Measurements from ENCODE around the gene ZNF487. TPM values are rescaled to one million over a fixed set of nuclear protein-coding genes. Genes with fewer than 3 reads are reported as not detected.
A peak's percentile ranks its signal among the peaks of the same experiment; 100 is the strongest.
"Not testable (repeated sequence)": the region's sequence is repeated elsewhere in the genome, so short reads cannot be mapped to it uniquely, and the experiment has no call there.

Gene ZNF487
- total and polyA plus RNA-seq, 2 experiments from 2014 or later: 8.1 to 8.9 TPM

GRCh38 chr10:43421201-43421507 lies 15.8 kb upstream of the ZNF487 start:
- Histone ChIP-seq H2AFZ (peak overlapping the region; percentile 90), H3K79me2 (no peaks in the 10 kb centered on the region), H3K36me3 (replicated peaks; ENCODE audit: insufficient read depth, low read depth) (no peaks in the 10 kb centered on the region), H3K4me3 (peak overlapping the region; percentile 20), H3K4me2 (peak overlapping the region; percentile 88), H3K9me3 (ENCODE audit: low read depth) (no peaks in the 10 kb centered on the region), H3K4me1 (ENCODE audit: insufficient read depth) (peaks cover 14% of the 10 kb centered on the region), H4K20me1 (ENCODE audit: insufficient read depth, poor library complexity, severe bottlenecking) (no peaks in the 10 kb centered on the region), H3K9me2 (replicated peaks; ENCODE audit: insufficient read depth) (no peaks in the 10 kb centered on the region), H3K27me3 (no peaks in the 10 kb centered on the region), H3K27ac (peak overlapping the region; percentile 99)
- WGBS (ENCODE audit: low lambda C conversion rate, missing lambda C conversion rate): 39% methylated on average over 4 of the region's 4 CpGs
- TF ChIP-seq, protein P1, sequence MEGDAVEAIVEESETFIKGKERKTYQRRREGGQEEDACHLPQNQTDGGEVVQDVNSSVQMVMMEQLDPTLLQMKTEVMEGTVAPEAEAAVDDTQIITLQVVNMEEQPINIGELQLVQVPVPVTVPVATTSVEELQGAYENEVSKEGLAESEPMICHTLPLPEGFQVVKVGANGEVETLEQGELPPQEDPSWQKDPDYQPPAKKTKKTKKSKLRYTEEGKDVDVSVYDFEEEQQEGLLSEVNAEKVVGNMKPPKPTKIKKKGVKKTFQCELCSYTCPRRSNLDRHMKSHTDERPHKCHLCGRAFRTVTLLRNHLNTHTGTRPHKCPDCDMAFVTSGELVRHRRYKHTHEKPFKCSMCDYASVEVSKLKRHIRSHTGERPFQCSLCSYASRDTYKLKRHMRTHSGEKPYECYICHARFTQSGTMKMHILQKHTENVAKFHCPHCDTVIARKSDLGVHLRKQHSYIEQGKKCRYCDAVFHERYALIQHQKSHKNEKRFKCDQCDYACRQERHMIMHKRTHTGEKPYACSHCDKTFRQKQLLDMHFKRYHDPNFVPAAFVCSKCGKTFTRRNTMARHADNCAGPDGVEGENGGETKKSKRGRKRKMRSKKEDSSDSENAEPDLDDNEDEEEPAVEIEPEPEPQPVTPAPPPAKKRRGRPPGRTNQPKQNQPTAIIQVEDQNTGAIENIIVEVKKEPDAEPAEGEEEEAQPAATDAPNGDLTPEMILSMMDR (IDR thresholded peaks at IDR 0.05; ENCODE audit: poor library complexity): no peak
- no peak for TF ChIP-seq EZH2phosphoT487 (IDR thresholded peaks at IDR 0.05; ENCODE audit: low read depth, severe bottlenecking, unreplicated experiment)
- no peak for DNase-seq (ENCODE audit: low spot score)

- no peaks in the 10 kb centered on the region for H3K9me2 ChIP-seq (replicated peaks; ENCODE audit: insufficient read depth)
- H3K9me3 ChIP-seq (ENCODE audit: low read depth): no peaks in the 10 kb centered on the region
- H3K4me2 ChIP-seq: peak overlapping the region; percentile 88
- H4K20me1 ChIP-seq (ENCODE audit: insufficient read depth, poor library complexity, severe bottlenecking): no peaks in the 10 kb centered on the region
- WGBS (ENCODE audit: low lambda C conversion rate, missing lambda C conversion rate): 95% methylated on average over 6 of the region's 6 CpGs
- peaks cover 14% of the 10 kb centered on the region for H3K4me1 ChIP-seq (ENCODE audit: insufficient read depth)
- TF ChIP-seq EZH2phosphoT487 (IDR thresholded peaks at IDR 0.05; ENCODE audit: low read depth, severe bottlenecking, unreplicated experiment) (no peak), EZH2 (IDR thresholded peaks at IDR 0.05; ENCODE audit: borderline replicate concordance) (no peak)
- TF ChIP-seq, protein P1 (IDR thresholded peaks at IDR 0.05; ENCODE audit: poor library complexity): no peak
- no peaks in the 10 kb centered on the region for H3K79me2 ChIP-seq
- no peaks in the 10 kb centered on the region for H3K36me3 ChIP-seq (replicated peaks; ENCODE audit: insufficient read depth, low read depth)
- no peaks in the 10 kb centered on the region for H3K27me3 ChIP-seq
- no peak for DNase-seq (ENCODE audit: low spot score)
- H3K4me3 ChIP-seq: no peak overlapping the region
- peak overlapping the region; percentile 99 for H3K27ac ChIP-seq
- H2AFZ ChIP-seq: no peak overlapping the region
These were observed 15.4 kb upstream of the ZNF487 start for GRCh38 chr10:43421519-43421918.

- not testable (repeated sequence) for H4K20me1 ChIP-seq (ENCODE audit: insufficient read depth, poor library complexity, severe bottlenecking); H2AFZ ChIP-seq; H3K4me2 ChIP-seq; H3K27me3 ChIP-seq; H3K79me2 ChIP-seq; H3K9me2 ChIP-seq (replicated peaks; ENCODE audit: insufficient read depth); H3K4me3 ChIP-seq; H3K36me3 ChIP-seq (replicated peaks; ENCODE audit: insufficient read depth, low read depth); H3K9me3 ChIP-seq (ENCODE audit: low read depth); DNase-seq (ENCODE audit: low spot score)
- 81% methylated on average over 4 of the region's 4 CpGs for WGBS (ENCODE audit: low lambda C conversion rate, missing lambda C conversion rate)
- peaks cover 14% of the 10 kb centered on the region for H3K4me1 ChIP-seq (ENCODE audit: insufficient read depth)
- peak overlapping the region; percentile 99 for H3K27ac ChIP-seq
These were observed 15.0 kb upstream of the ZNF487 start for GRCh38 chr10:43421944-43422343.

- H3K36me3 ChIP-seq (replicated peaks; ENCODE audit: insufficient read depth, low read depth): no peaks in the 10 kb centered on the region
- H3K9me2 ChIP-seq (replicated peaks; ENCODE audit: insufficient read depth): no peaks in the 10 kb centered on the region
- H3K27ac ChIP-seq: no peak overlapping the region
- DNase-seq (ENCODE audit: low spot score): no peak
- no peak overlapping the region for H2AFZ ChIP-seq
- H3K27me3 ChIP-seq: no peaks in the 10 kb centered on the region
- H3K4me3 ChIP-seq: no peak overlapping the region
- H3K9me3 ChIP-seq (ENCODE audit: low read depth): no peaks in the 10 kb centered on the region
- WGBS (ENCODE audit: low lambda C conversion rate, missing lambda C conversion rate): 94% methylated on average over 6 of the region's 6 CpGs
- no peaks in the 10 kb centered on the region for H4K20me1 ChIP-seq (ENCODE audit: insufficient read depth, poor library complexity, severe bottlenecking)
- no peak for TF ChIP-seq EZH2 (IDR thresholded peaks at IDR 0.05; ENCODE audit: borderline replicate concordance)
- TF ChIP-seq, protein P1 (IDR thresholded peaks at IDR 0.05; ENCODE audit: poor library complexity): no peak
- TF ChIP-seq EZH2phosphoT487 (IDR thresholded peaks at IDR 0.05; ENCODE audit: low read depth, severe bottlenecking, unreplicated experiment): no peak
- no peak overlapping the region for H3K4me2 ChIP-seq
- H3K79me2 ChIP-seq: no peaks in the 10 kb centered on the region
- H3K4me1 ChIP-seq (ENCODE audit: insufficient read depth): peaks cover 14% of the 10 kb centered on the region
These were observed 12.5 kb upstream of the ZNF487 start for GRCh38 chr10:43424416-43424815.

DNA sequence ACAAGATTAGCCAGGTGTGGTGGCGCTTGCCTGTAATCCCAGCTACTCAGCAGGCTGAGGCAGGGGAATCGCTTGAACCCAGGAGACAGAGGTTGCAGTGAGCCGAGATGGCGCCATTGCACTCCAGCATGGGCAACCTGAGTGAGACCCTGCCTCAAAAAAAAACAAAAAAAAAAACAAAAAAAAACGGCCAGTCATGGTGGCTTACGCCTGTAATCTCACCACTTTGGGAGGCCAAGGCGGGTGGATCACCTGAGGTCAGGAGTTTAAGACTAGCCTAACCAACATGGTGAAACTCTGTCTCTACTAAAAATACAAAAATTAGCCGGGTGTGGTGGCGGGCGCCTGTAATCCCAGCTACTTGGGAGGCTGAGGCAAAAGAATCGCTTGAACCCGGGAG lies 10.4 kb upstream of the ZNF487 start:
- not testable (repeated sequence) for H3K36me3 ChIP-seq (replicated peaks; ENCODE audit: insufficient read depth, low read depth); H3K4me1 ChIP-seq (ENCODE audit: insufficient read depth); H2AFZ ChIP-seq; H3K9me3 ChIP-seq (ENCODE audit: low read depth); H3K9me2 ChIP-seq (replicated peaks; ENCODE audit: insufficient read depth); H4K20me1 ChIP-seq (ENCODE audit: insufficient read depth, poor library complexity, severe bottlenecking); H3K79me2 ChIP-seq; H3K27ac ChIP-seq; H3K4me2 ChIP-seq; H3K27me3 ChIP-seq; DNase-seq (ENCODE audit: low spot score); H3K4me3 ChIP-seq
- WGBS (ENCODE audit: low lambda C conversion rate, missing lambda C conversion rate): 95% methylated on average over 12 of the region's 12 CpGs
